GM19452 (cell line): ENCODE results near the gene MAIP1.
"Not testable (repeated sequence)": the region's sequence is repeated elsewhere in the genome, so short reads cannot be mapped to it uniquely, and the experiment has no call there.

Experiments
- ATAC-seq: cut with Tn5 transposase; IDR thresholded peaks from one replicate; pipeline ENCODE4 v1.9.1; 2021; ENCODE audit not compliant: unreplicated experiment

Gene MAIP1

GRCh38 chr2:199955339-199956061 lies at the start of gene MAIP1, which contains the start of gene TYW5:
MAIP1 (plus strand) TSS chr2:199955582; CDS start chr2:199955799, 217 bp downstream.
TYW5 (minus strand) TSS chr2:199955491; CDS start chr2:199955470, 21 bp downstream.
- peak; percentile 87 for ATAC-seq

DNA sequence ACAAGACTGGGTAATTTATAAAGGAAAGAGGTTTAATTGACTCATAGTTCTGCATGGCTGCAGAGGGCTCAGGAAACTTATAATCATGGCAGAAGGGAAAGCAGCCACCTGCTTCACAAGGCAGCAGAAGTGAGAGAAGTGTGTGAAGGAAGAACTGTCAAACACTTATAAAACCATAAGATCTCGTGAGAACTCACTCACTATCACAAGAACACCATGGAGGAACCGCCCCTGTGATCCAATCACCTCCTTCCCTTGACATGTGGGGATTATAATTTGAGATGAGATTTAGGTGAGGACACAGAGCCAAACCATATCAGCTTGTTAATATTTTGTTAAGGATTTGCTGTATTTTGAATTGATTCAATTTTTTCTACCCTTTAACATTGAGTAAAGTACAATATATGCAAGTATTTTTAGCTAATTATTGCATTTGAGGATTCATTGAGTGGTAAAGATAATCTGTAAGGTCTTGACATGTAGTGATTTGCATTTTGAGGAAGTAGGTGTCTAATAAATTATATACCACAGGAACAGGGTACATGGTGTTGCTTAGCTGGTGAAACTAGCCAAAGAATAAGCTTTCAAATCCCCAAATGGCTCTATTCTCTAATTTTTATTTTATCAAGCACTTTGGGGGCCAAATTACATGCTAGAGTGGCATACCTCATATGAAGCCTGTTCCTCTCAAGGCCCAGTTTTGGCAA lies 48.2 kb upstream of the MAIP1 start:
- ATAC-seq, result no peak

DNA sequence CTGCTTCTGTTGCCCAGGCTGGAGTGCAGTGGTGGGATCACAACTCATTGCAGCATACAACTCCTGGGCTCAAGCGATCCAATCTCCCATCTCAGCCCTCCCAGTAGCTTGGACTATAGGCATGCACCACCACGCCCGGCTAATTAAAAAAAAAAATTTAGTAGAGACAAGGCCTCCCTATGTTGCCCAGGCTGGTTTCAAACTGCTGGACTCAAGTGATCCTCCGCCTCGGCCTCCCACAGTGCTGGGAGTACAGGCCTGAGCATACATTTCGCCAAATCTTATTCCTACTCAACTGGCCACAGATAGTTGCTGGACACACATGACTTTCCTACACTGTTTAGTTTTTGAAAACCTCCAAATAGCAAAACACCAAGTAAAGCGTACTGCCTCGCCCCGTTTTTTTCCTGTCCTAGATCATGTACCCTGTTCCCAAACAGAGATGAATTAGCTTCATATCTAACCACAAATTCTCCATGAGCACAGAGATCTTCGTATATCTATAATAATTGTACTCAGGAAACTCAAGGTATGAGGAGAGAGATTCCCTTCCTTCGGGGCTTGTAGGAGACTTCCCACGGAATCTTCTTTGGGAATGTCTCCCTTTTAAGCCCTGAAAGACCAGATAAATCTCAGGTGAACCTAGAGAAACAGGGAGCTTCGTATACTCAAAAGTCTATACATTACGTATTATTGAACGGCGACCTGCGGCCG lies 44.9 kb upstream of the MAIP1 start:
- ATAC-seq, result no peak

DNA sequence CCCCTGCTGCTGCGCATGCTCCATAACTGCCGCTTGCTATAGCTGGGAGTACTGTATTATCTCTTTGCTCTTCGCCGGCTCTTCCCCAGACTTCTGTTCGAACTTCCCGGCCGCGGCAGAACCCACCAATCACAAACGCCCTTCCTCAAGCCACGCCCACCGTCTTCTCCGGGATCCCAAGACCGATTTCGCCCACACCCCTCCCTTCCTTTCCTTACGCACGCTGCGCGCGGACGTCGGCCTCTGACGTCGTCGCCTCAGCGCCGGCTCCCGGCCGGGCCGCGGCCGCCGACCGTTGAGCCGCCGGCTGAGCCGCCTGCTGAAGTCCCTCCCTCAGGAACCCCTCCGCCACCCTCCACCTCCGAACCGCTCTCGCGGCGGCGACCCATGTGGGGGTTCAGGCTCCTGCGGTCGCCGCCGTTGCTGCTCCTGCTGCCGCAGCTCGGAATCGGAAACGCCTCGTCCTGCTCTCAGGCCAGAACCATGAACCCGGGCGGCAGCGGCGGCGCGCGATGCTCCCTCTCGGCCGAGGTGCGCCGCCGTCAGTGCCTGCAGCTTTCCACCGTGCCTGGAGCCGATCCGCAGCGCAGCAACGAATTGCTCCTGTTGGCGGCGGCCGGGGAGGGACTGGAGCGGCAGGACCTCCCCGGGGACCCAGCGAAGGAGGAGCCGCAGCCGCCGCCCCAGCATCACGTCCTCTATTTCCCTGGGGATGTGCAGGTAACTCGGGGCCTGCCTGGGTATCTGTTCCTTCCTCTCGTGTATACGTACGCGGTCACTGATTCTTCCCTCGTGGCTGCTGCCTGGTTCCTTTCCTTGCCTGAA lies 44.1 kb upstream of the MAIP1 start, which contains the start of gene C2orf69:
Gene C2orf69, plus strand, starts transcription at position 242 of the 825 bp plus-strand sequence. Its CDS starts 146 bp downstream, at position 388.
- peak; percentile 90 for ATAC-seq

GRCh38 chr2:199911877-199912161 lies 43.6 kb upstream of the MAIP1 start:
- ATAC-seq, result no peak

DNA sequence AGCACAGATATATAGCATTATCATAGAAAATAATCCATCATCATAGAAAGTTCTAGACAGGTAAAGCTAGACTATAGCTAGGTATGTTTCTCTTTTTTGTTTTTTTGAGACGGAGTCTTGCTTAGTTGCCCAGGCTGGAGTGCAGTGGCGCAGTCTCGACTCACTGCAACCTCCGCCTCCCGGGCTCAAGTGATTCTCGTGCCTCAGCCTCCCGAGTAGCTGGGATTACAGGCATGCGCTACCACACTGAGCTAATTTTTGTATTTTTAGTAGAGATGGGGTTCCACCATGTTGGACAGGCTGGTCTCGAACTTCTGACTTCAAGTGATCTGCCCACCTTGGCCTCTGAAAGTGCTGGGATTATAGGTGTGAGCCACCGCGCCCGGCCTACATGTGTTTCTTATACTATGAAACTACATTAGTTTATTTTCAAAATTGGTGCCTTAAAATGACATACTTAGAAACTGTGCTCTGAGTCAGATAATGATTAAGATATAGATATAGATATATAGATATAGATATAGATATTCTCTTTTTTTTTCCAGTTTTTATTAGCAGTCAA lies 42.7 kb upstream of the MAIP1 start:
- ATAC-seq, result not testable (repeated sequence)

GRCh38 chr2:199914372-199914958 lies 40.9 kb upstream of the MAIP1 start:
- ATAC-seq, result no peak

GRCh38 chr2:199916980-199917379 lies 38.4 kb upstream of the MAIP1 start:
- no peak for ATAC-seq

DNA sequence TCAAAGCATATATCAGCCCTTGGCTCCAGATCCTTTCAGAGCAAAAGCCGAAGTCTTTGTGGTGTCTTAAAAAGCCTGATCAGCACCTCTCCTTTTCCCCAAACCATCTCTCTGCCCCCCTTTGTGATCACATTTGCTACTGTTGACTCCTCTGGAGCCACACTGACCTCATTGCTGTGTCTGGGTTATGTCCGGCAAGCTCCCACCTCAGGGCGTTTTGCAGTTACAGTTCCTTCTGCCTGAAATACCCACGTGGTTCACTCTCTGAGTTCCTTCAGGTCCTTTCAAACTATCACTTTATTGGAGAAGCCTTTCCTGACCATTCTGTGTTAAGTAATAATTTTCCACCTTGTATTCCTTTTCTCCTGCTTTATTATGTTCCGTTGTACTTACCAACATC lies 32.5 kb upstream of the MAIP1 start:
- ATAC-seq, result no peak

DNA sequence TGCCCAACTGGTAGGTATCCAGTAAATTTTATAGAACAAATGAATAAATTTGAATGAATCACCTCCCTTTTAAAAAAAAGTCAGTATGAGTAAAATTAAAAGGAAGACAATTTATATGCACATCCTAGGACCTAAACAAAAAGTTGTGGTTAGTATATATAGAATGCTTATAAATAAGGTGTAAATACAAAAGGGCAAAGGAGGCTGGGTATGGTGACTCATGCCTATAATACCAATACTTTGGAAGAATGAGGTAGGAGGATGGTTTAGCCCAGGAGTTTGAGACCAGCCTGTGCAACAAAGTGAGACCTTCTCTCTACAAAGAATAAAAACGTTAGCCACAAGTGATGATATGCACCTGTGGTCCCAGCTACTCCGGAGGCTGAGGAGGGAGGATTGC lies 31.5 kb upstream of the MAIP1 start:
- no peak for ATAC-seq

GRCh38 chr2:199926806-199927205 lies 28.6 kb upstream of the MAIP1 start:
- no peak for ATAC-seq

DNA sequence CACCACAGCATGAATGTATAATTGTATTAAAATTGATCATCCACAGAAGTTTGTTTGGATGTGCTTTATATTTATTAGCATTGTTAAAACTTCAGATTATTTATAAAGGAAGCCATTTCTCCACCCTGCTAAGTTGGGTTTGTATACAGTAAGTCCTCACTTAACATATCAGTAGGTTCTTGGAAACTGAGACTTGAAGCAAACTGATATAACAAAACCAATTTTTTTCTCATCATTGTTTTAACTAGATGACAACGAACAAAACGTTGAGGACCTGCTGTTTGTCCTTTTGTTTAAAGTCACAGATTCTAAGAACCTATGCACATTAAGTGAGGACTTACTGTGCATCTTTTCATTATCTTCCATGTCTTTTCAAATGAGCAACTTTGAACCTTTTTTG lies 27.2 kb upstream of the MAIP1 start:
- ATAC-seq, result no peak

DNA sequence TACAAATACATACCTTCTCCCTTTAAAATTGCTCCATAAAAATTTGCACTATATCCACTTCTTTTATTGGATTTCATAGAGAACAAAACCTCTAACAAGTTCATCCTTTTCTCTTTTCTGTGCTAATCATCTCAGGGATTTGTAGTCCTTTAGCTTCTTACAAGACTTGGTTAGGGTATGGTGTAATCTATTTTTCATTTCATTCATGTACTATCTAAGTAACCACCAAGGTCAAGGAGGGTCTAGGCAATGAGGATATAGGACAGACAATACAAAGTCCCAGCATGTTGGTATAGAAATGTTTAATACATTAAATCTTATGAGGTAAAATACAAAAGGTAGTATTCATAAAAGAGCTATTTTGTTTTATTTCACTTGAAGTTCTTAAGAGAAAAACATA lies 26.8 kb upstream of the MAIP1 start:
- no peak for ATAC-seq

GRCh38 chr2:199929262-199929661 lies 26.1 kb upstream of the MAIP1 start:
- no peak for ATAC-seq

DNA sequence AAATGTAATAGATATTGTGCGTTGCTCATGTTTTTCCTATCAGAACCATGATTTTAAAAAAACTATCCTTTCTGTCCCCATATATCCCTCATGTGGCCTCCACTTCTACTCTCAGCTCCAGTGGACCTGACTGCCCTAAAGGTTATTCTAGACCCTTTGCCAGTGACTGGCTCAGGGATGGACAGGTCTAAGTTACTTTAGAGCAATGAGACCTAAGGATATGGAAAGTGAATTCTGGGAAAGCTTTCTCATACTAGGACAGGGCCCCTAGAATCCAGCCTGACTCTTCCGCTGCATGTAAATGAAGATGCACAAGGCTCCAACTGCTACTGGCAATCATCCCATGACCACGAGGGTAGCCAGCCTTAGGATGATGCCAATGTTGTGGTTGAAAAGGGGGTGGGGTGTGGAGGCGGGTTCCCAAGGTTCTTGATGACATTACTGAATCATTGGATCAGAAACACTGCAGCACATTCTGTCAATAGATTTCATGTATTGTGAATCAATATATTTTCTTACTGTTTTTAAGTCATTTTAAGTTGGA lies 23.0 kb upstream of the MAIP1 start:
- no peak for ATAC-seq

GRCh38 chr2:199933466-199933865 lies 21.9 kb upstream of the MAIP1 start:
- no peak for ATAC-seq

GRCh38 chr2:199936554-199936953 lies 18.8 kb upstream of the MAIP1 start:
- ATAC-seq, result no peak

GRCh38 chr2:199940373-199940772 lies 15.0 kb upstream of the MAIP1 start:
- peak; percentile 50 for ATAC-seq

DNA sequence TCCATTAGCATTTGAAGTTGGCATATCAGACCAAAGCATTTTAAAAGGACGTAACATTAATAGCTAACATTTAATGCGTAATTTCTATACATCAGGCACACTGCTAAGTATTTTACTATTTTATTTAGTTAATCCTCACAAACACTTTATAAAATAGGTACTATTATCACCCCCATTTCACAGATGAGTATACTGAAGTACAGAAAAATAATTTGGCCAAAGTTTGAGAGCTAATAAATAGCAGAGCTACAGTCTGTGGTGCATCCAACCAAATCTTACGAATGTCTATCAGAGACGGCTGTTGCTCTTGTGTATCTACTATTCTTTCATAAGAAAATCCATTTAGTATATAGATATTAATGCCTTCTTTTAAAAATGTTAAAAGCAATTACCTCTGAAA lies 12.0 kb upstream of the MAIP1 start:
- ATAC-seq, result no peak

DNA sequence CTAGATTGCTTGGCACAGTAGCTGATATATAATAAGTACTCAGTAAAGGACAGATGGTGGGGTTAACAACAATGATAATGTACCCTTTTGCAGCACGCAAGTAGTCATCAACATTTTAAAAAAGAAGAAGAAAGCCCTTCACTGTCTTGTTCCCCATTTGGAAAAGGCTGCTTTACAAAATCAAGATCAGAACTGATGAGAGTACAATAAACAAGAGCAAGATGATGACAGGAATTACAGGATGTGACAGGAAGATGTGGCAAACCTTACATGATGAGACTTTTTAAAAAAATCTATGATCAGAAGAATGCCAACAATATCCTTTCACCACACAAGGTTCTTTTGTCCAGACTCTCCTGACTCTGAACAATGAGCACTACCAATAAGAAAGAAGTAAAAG lies 9.2 kb upstream of the MAIP1 start:
- ATAC-seq, result no peak
